Measurements from ENCODE around the gene ZNF32. TPM values are rescaled to one million over a fixed set of nuclear protein-coding genes. Genes with fewer than 3 reads are reported as not detected.

ZNF32 gene
- total and polyA plus RNA-seq, 2 of the 4 experiments (the other 2 are of a cell fraction) = 30.1 to 31.2 TPM

GRCh38 chr10:43628956-43629355 lies 19.7 kb downstream of the ZNF32 start:
- Histone ChIP-seq H2AK9ac (replicated peaks; ENCODE audit: low read depth, low read length, poor library complexity) (no peak overlapping the region), H3K18ac (ENCODE audit: low read depth, low read length) (no peak overlapping the region), H3K14ac (replicated peaks; ENCODE audit: low read depth, low read length) (no peak overlapping the region), H2BK5ac (ENCODE audit: low read depth, low read length, poor library complexity, severe bottlenecking) (no peak overlapping the region), H2AK5ac (ENCODE audit: low read depth, low read length) (no peak overlapping the region), H3K23ac (ENCODE audit: low read depth, low read length) (no peak overlapping the region), H3K79me1 (ENCODE audit: low read depth in 1 of 2, low read length in 2 of 2) (no peaks in the 10 kb centered on the region), H4K91ac (ENCODE audit: insufficient read depth, low read depth, low read length) (no peak overlapping the region), H3K27ac (ENCODE audit: insufficient read depth, low read length) (no peak overlapping the region), H3K9me3 (ENCODE audit: control insufficient read depth, insufficient read depth, low read length) (no peaks in the 10 kb centered on the region), H3K4me1 (ENCODE audit: control insufficient read depth, insufficient read depth, low read length) (no peaks in the 10 kb centered on the region), H2BK120ac (ENCODE audit: low read depth, low read length) (no peak overlapping the region), H4K5ac (ENCODE audit: low read depth, low read length) (no peak overlapping the region), H3K4me2 (ENCODE audit: low read depth, low read length) (no peak overlapping the region), H3K27me3 (ENCODE audit: control insufficient read depth, insufficient read depth, low read length) (no peaks in the 10 kb centered on the region), H2BK15ac (ENCODE audit: low read depth, low read length) (no peak overlapping the region), H3K4me3 (ENCODE audit: insufficient read depth, low read depth, low read length) (no peak overlapping the region), H3K9me1 (ENCODE audit: insufficient read depth, low read length) (no peaks in the 10 kb centered on the region), H3K36me3 (ENCODE audit: control insufficient read depth, insufficient read depth, low read length) (no peaks in the 10 kb centered on the region), H4K8ac (ENCODE audit: low read depth in 2 of 2, low read length in 2 of 2) (no peak overlapping the region), H2AFZ (replicated peaks; ENCODE audit: low read length, poor library complexity) (no peak overlapping the region), H4K20me1 (ENCODE audit: insufficient read depth, low read length) (no peaks in the 10 kb centered on the region), H3K56ac (ENCODE audit: extremely low read depth, insufficient read depth, low read length) (no peak overlapping the region), H3K4ac (ENCODE audit: low read depth, low read length) (no peak overlapping the region), H2BK20ac (ENCODE audit: low read depth, low read length) (no peak overlapping the region), H3K9ac (ENCODE audit: low read depth, low read length) (no peak overlapping the region)
- DNase-seq (no peak), ATAC-seq (ENCODE audit: low read depth) (no peak)
- WGBS, 2 experiments (ENCODE audit: extremely low coverage in 2 of 2, insufficient read length in 1 of 2) = no CpG with 5 or more reads among the region's 4 CpGs
- ChIA-PET POLR2A (ENCODE audit: unreplicated experiment) (no interaction called here), CTCF (no interaction called here)
- BruUV-seq (replicated peaks) = no TSS peak
- intact Hi-C loops (cut with micrococcal nuclease) (no loop called here), in situ Hi-C loops (cut with MboI; ENCODE audit: low sequenced_read_pairs) (no loop called here), dilution Hi-C loops (cut with HindIII; ENCODE audit: low sequenced_read_pairs, unreplicated experiment) (no loop called here)
- TF ChIP-seq MAZ (IDR thresholded peaks at IDR 0.05; ENCODE audit: borderline replicate concordance, low read depth, low read length) (no peak), CEBPB (IDR thresholded peaks at IDR 0.05; ENCODE audit: low read depth, low read length) (no peak), ELK1 (IDR thresholded peaks at IDR 0.05; ENCODE audit: borderline replicate concordance, low read depth, low read length) (no peak), BHLHE40 (IDR thresholded peaks at IDR 0.05; ENCODE audit: low read depth, low read length) (no peak), USF2 (IDR thresholded peaks at IDR 0.05; ENCODE audit: low read depth, low read length) (no peak), POLR2A (IDR thresholded peaks at IDR 0.05; ENCODE audit: low read depth, low read length) (no peak), FOS (IDR thresholded peaks at IDR 0.05; ENCODE audit: low read depth, low read length) (no peak), SMC3 (IDR thresholded peaks at IDR 0.05; ENCODE audit: low read depth, low read length) (no peak), MAFK (IDR thresholded peaks at IDR 0.05; ENCODE audit: low read depth, low read length) (no peak), MXI1 (IDR thresholded peaks at IDR 0.05; ENCODE audit: borderline replicate concordance, low read depth, low read length) (no peak), RAD21 (IDR thresholded peaks at IDR 0.05; ENCODE audit: low read length) (no peak), RFX5 (IDR thresholded peaks at IDR 0.05; ENCODE audit: low read depth, low read length) (no peak), NFE2L2 (IDR thresholded peaks at IDR 0.05; ENCODE audit: low read depth, low read length) (no peak), CHD1 (IDR thresholded peaks at IDR 0.05; ENCODE audit: low read depth, low read length) (no peak), RCOR1 (IDR thresholded peaks at IDR 0.05; ENCODE audit: insufficient replicate concordance, low read length) (no peak), CTCF (conservative IDR thresholded peaks at IDR 0.05; ENCODE audit: low read depth, low read length) (no peak)
